Stimulated activated naive CD8-positive, alpha-beta T cell treated with anti-CD3 and anti-CD28 coated beads, Interleukin-15, amount 100 ng/mL, for 72 hours (primary cell): ENCODE results near the gene BATF3.

Experiments used
- ATAC-seq: fragments of 150-1000 bp; cut with Tn5 transposase; 2 replicates; pipeline ENCODE4 v1.10.0; 2021; ENCODE audit warnings: mild to moderate bottlenecking, moderate library complexity
- DNase-seq, 2 donors: peaks; one replicate each; pipeline ENCODE4 v3.0.0; 2021 to 2022
- H3K27ac Mint-ChIP-seq, 2 donors: one replicate each; pipeline ENCODE4 v1.8.0; 2022; ENCODE audit warnings: mild to moderate bottlenecking in 2 of 2, mixed read lengths in 2 of 2, moderate library complexity in 2 of 2
- H3K27me3 Mint-ChIP-seq: one replicate; pipeline ENCODE4 v1.8.0; 2022; ENCODE audit warnings: mixed read lengths
- H3K4me1 Mint-ChIP-seq: one replicate; pipeline ENCODE4 v1.8.0; 2022; ENCODE audit warnings: mild to moderate bottlenecking, mixed read lengths
- H3K4me3 Mint-ChIP-seq, 2 donors: one replicate each; pipeline ENCODE4 v1.8.0; 2022; ENCODE audit warnings: mild to moderate bottlenecking in 2 of 2, mixed read lengths in 2 of 2, moderate library complexity in 1 of 2
- H3K9me3 Mint-ChIP-seq, 2 donors: one replicate each; pipeline ENCODE4 v1.8.0; 2022; ENCODE audit warnings: mixed read lengths in 2 of 2

The BATF3 gene

DNA sequence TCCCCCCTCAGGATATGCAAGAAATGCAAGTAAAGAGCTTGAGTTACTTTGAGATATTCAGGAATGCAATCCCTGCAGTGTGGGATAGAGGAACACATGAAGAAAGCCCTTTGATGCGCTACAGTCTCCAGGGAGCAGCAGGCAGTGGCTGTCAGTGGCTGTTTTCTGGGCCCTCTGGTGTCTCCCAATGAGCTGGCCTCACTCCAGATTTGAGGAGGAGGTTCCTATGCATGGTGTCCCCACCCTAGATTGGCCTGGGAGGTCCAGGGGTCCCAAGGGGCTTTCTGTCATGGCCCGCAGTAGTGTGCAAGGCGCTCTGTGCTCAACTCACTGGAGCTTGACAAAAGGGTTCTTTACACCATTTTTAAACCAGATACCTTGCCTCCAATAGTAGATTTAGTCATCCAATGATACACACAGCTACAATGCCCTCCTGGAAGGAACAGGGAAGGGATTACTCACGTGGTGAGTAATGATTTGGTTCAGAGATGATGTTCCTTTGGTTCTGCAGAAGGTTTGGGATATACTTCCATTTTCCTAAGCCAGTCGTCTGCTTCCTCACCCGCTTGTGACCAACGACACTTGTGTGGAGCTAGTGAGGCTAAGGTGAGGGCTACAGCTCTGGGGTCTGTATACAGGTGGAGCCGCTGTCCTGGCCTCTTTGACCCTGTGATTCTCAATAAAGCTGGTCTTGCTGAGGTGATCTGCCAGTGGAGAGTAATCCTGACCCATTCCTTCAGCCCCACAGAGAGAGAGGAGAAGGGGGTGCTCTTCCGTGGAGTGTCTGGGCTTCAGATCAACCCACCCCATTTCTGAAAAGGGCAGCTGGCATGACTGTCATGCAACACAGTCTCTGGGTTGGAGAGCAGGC lies 6.6 kb downstream of the BATF3 start:
- H3K9me3 Mint-ChIP-seq = no peaks in the 10 kb centered on the region
- ATAC-seq (no peak), DNase-seq (no peak)
- H3K27me3 Mint-ChIP-seq = no peaks in the 10 kb centered on the region
- H3K4me3 Mint-ChIP-seq = no peak overlapping the region
- H3K27ac Mint-ChIP-seq = no peak overlapping the region
- peaks cover 30% of the 10 kb centered on the region for H3K4me1 Mint-ChIP-seq

DNA sequence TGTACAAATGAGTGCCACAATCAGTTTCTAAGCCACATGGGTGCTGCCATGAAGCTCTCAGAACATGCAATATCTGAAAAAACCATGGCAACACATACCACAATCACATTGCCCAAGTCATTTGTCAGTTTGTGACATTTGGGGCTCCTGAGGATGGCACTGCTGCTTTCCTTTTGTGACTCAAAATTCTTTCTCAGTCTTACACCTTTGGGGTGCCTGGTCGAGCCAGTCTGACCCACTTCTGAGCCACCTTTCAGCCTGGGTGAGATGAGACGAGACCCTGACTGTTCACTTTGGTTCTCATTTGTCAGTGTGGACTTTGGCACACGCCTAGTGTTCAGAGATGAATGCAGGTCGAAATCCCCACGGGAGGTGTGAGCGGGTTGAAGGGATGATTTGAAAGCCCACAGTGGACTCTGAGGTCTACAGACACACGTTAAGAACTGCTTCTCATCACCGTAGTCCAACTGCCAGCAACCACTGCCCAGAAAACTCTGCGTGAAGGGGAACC lies 8.0 kb downstream of the BATF3 start:
- Mint-ChIP-seq H3K4me1 (peaks cover 22% of the 10 kb centered on the region), H3K4me3 (peak overlapping the region in 1 of 2 donors; percentile 54), H3K9me3 (no peaks in the 10 kb centered on the region), H3K27ac (peak overlapping the region in 1 of 2 donors; percentile 96), H3K27me3 (no peaks in the 10 kb centered on the region)
- DNase-seq = peak in 1 of 2 donors; percentile 90
- ATAC-seq = peak; percentile 97

- peaks cover 14% of the 10 kb centered on the region for H3K4me1 Mint-ChIP-seq
- ATAC-seq (no peak), DNase-seq (no peak)
- peak overlapping the region in 1 of 2 donors; percentile 54 for H3K4me3 Mint-ChIP-seq
- H3K9me3 Mint-ChIP-seq = no peaks in the 10 kb centered on the region
- H3K27me3 Mint-ChIP-seq = no peaks in the 10 kb centered on the region
- H3K27ac Mint-ChIP-seq = peak overlapping the region in 1 of 2 donors; percentile 96
These were observed 8.7 kb downstream of the BATF3 start for GRCh38 chr1:212690816-212691403.

- no peaks in the 10 kb centered on the region for H3K9me3 Mint-ChIP-seq
- DNase-seq (no peak), ATAC-seq (no peak)
- no peaks in the 10 kb centered on the region for H3K27me3 Mint-ChIP-seq
- H3K4me1 Mint-ChIP-seq = peaks cover 10% of the 10 kb centered on the region
- no peak overlapping the region for H3K27ac Mint-ChIP-seq
- H3K4me3 Mint-ChIP-seq = no peak overlapping the region
These were observed 9.7 kb downstream of the BATF3 start for GRCh38 chr1:212689758-212690529.

DNA sequence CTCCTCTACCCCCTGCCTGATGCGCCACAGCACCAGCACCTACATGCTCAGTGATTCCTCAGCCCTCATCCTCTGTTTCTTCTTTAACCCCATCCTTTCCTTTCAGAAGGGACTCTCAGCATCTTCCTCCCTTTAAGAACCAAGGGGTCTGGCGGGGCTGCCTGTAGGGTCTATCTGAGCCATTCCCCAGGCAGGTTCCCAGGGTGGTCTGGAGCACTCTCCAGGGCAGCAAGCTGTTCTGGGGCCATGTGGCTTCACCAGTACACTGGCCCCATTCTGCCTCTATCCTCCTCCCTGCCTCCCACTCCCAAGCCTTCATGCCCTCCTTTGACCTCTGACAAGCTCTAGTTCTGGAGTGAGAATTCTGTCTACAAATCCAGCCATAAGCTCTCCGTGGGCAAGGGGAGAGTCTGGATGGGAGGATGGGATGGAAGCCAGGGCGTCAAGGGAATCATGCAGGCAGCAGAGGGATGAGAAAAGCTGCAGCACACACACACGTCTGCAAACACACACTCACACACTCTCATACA lies 10.4 kb downstream of the BATF3 start:
- H3K9me3 Mint-ChIP-seq = no peaks in the 10 kb centered on the region
- H3K4me3 Mint-ChIP-seq = no peak overlapping the region
- ATAC-seq (no peak), DNase-seq (no peak)
- H3K27ac Mint-ChIP-seq = no peak overlapping the region
- no peaks in the 10 kb centered on the region for H3K27me3 Mint-ChIP-seq
- H3K4me1 Mint-ChIP-seq = peaks cover 16% of the 10 kb centered on the region

GRCh38 chr1:212688341-212689047 lies 11.1 kb downstream of the BATF3 start:
- ATAC-seq (no peak), DNase-seq (no peak)
- H3K4me3 Mint-ChIP-seq = no peak overlapping the region
- H3K27ac Mint-ChIP-seq = no peak overlapping the region
- no peaks in the 10 kb centered on the region for H3K27me3 Mint-ChIP-seq
- H3K4me1 Mint-ChIP-seq = peaks cover 23% of the 10 kb centered on the region
- no peaks in the 10 kb centered on the region for H3K9me3 Mint-ChIP-seq

GRCh38 chr1:212687811-212688210 lies 11.8 kb downstream of the BATF3 start:
- H3K27me3 Mint-ChIP-seq = no peaks in the 10 kb centered on the region
- no peak for ATAC-seq
- H3K9me3 Mint-ChIP-seq = no peaks in the 10 kb centered on the region
- no peak overlapping the region for H3K4me3 Mint-ChIP-seq
- peaks cover 30% of the 10 kb centered on the region for H3K4me1 Mint-ChIP-seq
- no peak for DNase-seq
- no peak overlapping the region for H3K27ac Mint-ChIP-seq

- no peak for ATAC-seq
- no peaks in the 10 kb centered on the region for H3K27me3 Mint-ChIP-seq
These were observed 13.0 kb downstream of the BATF3 start for GRCh38 chr1:212686591-212686990.

GRCh38 chr1:212686069-212686468 lies 13.6 kb downstream of the BATF3 start:
- Mint-ChIP-seq H3K4me1 (peaks cover 39% of the 10 kb centered on the region), H3K4me3 (no peak overlapping the region), H3K9me3 (no peaks in the 10 kb centered on the region), H3K27me3 (no peaks in the 10 kb centered on the region), H3K27ac (no peak overlapping the region)
- no peak for DNase-seq
- no peak for ATAC-seq

More at GRCh38 chr1:212686591-212686990, 13.0 kb downstream of the BATF3 start:
- no peak overlapping the region for H3K4me3 Mint-ChIP-seq
- no peaks in the 10 kb centered on the region for H3K9me3 Mint-ChIP-seq
- no peak for DNase-seq
- H3K4me1 Mint-ChIP-seq = peaks cover 35% of the 10 kb centered on the region
- no peak overlapping the region for H3K27ac Mint-ChIP-seq

- DNase-seq (no peak), ATAC-seq (no peak)
- H3K4me3 Mint-ChIP-seq = no peak overlapping the region
- no peaks in the 10 kb centered on the region for H3K27me3 Mint-ChIP-seq
- H3K9me3 Mint-ChIP-seq = no peaks in the 10 kb centered on the region
- peaks cover 45% of the 10 kb centered on the region for H3K4me1 Mint-ChIP-seq
- no peak overlapping the region for H3K27ac Mint-ChIP-seq
These were observed 14.2 kb downstream of the BATF3 start for GRCh38 chr1:212685429-212685828.

- peak overlapping the region; percentile 99 for H3K27ac Mint-ChIP-seq
- peak overlapping the region; percentile 13 to 69 for H3K4me3 Mint-ChIP-seq
- no peaks in the 10 kb centered on the region for H3K27me3 Mint-ChIP-seq
- peaks cover 53% of the 10 kb centered on the region for H3K4me1 Mint-ChIP-seq
- DNase-seq (no peak), ATAC-seq (no peak)
- H3K9me3 Mint-ChIP-seq = no peaks in the 10 kb centered on the region
These were observed 15.0 kb downstream of the BATF3 start for GRCh38 chr1:212684521-212685090.

DNA sequence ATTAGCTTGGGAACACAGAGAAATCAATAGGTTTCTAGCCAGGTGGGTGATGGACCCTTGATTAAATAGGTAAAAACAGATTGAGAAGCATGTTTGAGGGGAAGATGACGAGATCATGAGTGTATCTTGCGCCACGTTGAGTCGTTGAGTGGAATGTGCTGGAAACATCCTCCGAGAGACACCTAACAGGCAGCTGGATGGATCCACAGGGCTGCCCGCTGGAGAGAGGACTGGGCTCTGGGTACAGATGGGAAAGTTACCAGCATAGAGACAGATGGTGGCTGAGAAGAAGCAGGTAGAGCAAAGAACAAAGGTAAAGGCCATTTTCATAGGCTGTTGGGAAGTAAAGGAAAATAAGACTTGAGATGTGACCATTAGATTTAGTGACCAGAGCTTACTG lies 15.6 kb downstream of the BATF3 start:
- peak overlapping the region; percentile 69 to 75 for H3K4me3 Mint-ChIP-seq
- H3K27ac Mint-ChIP-seq = peak overlapping the region; percentile 99
- no peaks in the 10 kb centered on the region for H3K27me3 Mint-ChIP-seq
- ATAC-seq (no peak), DNase-seq (no peak)
- no peaks in the 10 kb centered on the region for H3K9me3 Mint-ChIP-seq
- peaks cover 58% of the 10 kb centered on the region for H3K4me1 Mint-ChIP-seq

DNA sequence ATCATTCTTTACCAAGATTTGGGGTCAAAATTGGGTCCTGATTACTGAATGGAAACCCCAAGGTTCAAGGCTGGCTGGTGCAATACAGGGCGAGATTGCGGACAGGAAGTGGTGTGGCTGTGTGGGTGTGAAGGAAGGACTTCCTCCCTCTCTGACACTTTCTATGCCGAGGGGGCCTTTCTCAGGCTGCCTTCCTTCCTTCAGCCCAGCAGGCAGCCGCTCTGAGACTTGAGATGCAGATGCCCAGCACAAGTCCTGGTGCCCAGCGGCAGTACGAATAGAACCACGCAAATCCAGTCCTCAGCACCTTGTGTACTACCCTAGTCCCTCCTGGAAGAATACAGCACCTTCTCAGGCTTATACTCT lies 16.3 kb downstream of the BATF3 start:
- peak overlapping the region; percentile 99 for H3K27ac Mint-ChIP-seq
- peak; percentile 84 for ATAC-seq
- peak; percentile 84 to 95 for DNase-seq
- H3K9me3 Mint-ChIP-seq = no peaks in the 10 kb centered on the region
- peaks cover 66% of the 10 kb centered on the region for H3K4me1 Mint-ChIP-seq
- H3K27me3 Mint-ChIP-seq = no peaks in the 10 kb centered on the region
- peak overlapping the region; percentile 69 to 75 for H3K4me3 Mint-ChIP-seq

DNA sequence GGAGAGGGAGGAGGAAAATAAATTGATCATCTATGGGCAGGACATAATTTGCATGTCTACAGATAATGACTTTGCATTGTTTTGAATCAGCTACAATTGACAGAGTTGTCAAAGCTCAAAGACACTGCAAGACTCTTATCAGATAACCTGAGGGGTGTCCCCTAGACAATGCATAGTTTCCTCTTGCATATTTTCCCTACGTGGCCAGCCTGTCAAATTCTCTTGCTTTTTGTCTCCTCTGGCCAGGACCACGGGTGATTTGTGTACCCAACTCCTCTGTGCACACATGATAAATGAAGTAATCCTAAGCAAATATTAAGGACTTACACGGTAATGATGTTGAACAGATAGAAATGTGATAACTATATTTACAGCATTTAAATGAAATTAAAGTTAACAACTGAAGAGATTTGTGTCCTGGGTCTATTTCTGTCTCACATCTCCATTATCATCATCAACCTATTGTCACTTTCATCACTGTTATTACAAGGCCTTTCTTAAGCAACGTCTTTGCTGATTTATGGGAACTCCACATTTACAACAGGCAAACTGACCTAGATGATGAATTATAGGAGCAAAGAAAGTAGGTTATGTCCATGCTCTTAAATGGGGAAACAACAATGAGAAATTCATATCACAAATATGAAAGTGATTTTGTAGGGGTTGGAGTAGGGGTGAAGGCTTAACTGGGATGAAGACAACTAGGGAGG lies 18.8 kb downstream of the BATF3 start:
- ATAC-seq (no peak), DNase-seq (no peak)
- H3K27ac Mint-ChIP-seq = peak overlapping the region in 1 of 2 donors; percentile 53
- peak overlapping the region in 1 of 2 donors; percentile 60 for H3K4me3 Mint-ChIP-seq
- H3K9me3 Mint-ChIP-seq = no peaks in the 10 kb centered on the region
- peaks cover 76% of the 10 kb centered on the region for H3K4me1 Mint-ChIP-seq
- peaks cover 12% of the 10 kb centered on the region for H3K27me3 Mint-ChIP-seq
